Measurements from ENCODE around the gene PAOX. TPM values are rescaled to one million over a fixed set of nuclear protein-coding genes. Genes with fewer than 3 reads are reported as not detected.
"Not testable (repeated sequence)": the region's sequence is repeated elsewhere in the genome, so short reads cannot be mapped to it uniquely, and the experiment has no call there.

Gene PAOX
- total RNA-seq, 6 donors from 2014 or later = 4.7 to 24.1 (median 10.3) TPM

DNA sequence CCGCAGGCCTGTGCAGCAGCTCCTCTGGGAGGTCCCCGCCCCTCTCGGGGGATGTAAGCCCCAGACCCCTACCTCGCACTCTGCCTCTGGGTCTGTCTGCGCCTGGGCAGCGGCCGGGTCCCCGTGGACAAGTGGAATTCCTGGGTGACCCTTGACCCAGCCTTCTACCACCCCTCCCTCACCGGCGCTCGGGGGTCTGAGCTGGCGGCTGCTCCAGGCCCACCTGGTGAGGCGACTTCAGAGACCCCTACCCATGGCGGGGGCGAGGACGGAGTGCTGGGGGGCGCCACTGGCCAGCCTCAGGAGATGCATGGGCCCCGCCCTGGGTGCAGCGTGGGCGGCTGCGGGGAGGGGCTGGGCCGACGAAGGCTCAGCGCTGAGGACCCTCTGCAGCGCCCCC is 53.7 kb downstream of the PAOX start:
- not testable (repeated sequence) for H3K9me3 ChIP-seq, H3K4me1 ChIP-seq, H3K4me3 ChIP-seq, H3K27ac ChIP-seq, H3K27me3 ChIP-seq, H3K36me3 ChIP-seq
- peak; percentile 31 to 51 for ATAC-seq (ENCODE audit: low FRiP score in 2 of 2)
- peak in 1 of 2 donors; percentile 45 for DNase-seq
- 86% methylated on average over 12 of the region's 25 CpGs; no CpG with 5 or more reads in 1 of the 2 donors for WGBS, 2 donors

DNA sequence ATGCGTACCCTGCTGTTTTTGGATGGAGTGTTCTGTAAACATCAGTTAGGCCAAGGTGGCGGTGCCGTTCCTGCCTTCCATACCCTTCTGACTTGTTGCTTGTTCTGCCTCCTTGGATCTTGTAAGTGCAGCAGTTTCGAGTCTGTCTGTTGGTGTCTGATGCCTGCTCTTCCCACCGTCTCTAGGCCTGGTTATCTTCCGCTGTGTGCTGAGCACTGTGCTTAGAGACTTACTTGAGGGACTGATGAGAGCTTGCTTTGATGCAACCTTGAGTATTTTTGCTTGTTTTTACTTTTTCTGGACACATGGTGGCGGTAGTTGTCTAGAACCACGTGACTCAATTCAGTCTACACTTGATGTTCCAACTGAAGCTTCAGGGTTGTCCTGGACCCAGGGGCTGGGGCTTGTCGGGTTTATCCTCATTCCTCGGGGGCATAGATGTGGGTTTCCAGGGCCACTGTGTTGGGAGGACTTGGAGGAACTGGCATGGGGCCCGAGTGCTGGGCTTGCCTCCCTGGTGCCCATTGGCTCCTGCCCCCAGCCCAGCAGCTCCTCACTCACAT is 59.7 kb downstream of the PAOX start:
- Histone ChIP-seq H3K36me3 (no peaks in the 10 kb centered on the region), H3K27ac (no peak overlapping the region), H3K4me3 (no peak overlapping the region), H3K4me1 (no peaks in the 10 kb centered on the region), H3K9me3 (no peaks in the 10 kb centered on the region), H3K27me3 (no peaks in the 10 kb centered on the region)
- DNase-seq = no peak
- ATAC-seq (ENCODE audit: low FRiP score in 2 of 2) = peak in 1 of 2 donors; percentile 12
- TF ChIP-seq POLR2A (IDR thresholded peaks at IDR 0.05) = no peak
- TF ChIP-seq POLR2AphosphoS5 (IDR thresholded peaks at IDR 0.05) = no peak
- TF ChIP-seq, protein P1, sequence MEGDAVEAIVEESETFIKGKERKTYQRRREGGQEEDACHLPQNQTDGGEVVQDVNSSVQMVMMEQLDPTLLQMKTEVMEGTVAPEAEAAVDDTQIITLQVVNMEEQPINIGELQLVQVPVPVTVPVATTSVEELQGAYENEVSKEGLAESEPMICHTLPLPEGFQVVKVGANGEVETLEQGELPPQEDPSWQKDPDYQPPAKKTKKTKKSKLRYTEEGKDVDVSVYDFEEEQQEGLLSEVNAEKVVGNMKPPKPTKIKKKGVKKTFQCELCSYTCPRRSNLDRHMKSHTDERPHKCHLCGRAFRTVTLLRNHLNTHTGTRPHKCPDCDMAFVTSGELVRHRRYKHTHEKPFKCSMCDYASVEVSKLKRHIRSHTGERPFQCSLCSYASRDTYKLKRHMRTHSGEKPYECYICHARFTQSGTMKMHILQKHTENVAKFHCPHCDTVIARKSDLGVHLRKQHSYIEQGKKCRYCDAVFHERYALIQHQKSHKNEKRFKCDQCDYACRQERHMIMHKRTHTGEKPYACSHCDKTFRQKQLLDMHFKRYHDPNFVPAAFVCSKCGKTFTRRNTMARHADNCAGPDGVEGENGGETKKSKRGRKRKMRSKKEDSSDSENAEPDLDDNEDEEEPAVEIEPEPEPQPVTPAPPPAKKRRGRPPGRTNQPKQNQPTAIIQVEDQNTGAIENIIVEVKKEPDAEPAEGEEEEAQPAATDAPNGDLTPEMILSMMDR (IDR thresholded peaks at IDR 0.05) = no peak
- no peak for TF ChIP-seq EP300 (IDR thresholded peaks at IDR 0.05)
- 80 to 83% methylated on average over 11 of the region's 11 CpGs for WGBS, 2 donors

DNA sequence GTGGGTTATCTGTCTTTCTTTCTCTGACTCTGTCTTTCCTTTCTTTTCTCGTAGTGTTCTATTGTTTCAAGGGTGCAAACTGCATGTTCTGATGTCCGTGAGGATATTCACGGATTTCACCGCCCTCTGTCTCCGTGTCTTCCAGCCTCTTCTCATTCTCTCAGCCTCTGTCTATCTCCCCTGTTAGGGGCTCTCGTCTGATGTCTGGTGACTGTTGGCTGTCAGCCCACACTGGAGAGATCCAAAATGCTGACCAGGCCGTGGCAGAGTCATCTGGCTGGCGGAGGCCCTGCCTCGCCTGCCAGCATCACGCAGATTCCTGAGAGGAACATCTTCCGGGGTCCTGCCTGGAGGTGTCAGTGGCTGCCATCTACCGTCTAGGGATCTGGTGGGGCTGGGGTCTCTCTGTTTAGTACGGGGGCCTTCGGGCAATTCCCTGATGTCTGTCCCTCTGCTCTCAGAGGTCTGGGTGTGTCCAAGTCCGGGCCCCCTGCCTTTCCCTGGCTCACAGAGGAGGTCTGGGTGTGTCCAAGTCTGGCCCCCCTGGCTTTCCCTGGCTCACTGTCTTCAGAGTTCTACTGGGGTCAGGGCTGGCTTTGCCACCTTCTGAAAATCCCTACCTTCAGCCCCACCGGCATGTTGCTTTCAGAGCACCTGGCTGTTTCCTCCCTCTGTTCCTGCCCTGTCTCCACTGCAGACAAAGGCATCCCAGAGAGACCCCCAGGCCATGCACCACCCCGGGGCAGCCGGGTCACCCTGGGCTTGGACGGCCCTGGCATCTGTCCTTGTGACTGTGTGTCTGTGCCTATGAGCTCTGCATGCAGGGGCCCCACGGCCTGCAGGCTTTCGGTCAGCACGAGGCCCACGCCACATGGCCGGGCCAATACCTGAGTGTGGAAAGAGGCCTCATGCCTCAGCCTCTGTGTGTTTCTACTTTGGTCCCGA is 60.7 kb downstream of the PAOX start:
- no peaks in the 10 kb centered on the region for H3K36me3 ChIP-seq
- 86 to 95% methylated on average over 16 to 25 of the region's 25 CpGs for WGBS, 2 donors
- TF ChIP-seq EP300 (IDR thresholded peaks at IDR 0.05) (no peak), POLR2AphosphoS5 (IDR thresholded peaks at IDR 0.05) (no peak), POLR2A (IDR thresholded peaks at IDR 0.05) (no peak)
- TF ChIP-seq, protein P1 (IDR thresholded peaks at IDR 0.05) = no peak

DNA sequence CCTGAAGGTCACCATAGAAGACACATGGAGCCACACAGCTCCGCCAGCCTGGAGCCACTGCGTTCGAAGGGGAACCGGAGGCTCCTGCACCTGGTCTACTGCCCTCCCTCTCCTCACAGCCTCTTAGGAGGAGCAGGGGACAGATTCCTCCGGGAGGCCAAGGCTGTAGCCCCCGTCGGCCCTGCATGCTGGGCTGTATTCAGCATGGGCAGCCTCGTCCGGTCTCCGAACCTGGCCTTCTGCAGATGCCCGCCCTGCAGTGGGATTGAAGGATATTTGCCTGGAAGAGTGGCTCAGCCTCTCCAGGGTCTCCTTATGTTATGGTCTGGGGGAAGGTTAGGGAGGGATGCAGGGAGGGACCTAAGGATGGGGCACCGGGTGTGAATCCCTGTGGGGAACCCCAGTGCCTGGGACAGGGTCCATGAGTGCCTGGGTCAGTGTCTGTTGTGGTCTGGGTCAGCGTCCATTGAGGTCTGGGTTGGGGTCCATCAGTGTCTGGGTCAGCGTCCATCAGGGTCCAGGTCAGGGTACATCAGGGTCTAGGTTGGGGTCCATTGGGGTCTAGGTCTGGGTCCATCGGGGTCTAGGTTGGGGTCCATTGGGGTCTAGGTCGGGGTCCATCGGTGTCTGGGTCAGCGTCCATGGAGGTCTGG is 61.7 kb downstream of the PAOX start:
- no peaks in the 10 kb centered on the region for H3K27me3 ChIP-seq
- TF ChIP-seq EP300 (IDR thresholded peaks at IDR 0.05) (no peak), POLR2AphosphoS5 (IDR thresholded peaks at IDR 0.05) (no peak), POLR2A (IDR thresholded peaks at IDR 0.05) (no peak)
- TF ChIP-seq, protein P1 (IDR thresholded peaks at IDR 0.05) = no peak
- 89 to 96% methylated on average over 6 to 14 of the region's 18 CpGs for WGBS, 2 donors
- H3K27ac ChIP-seq = no peak overlapping the region
- peak in 1 of 2 donors; percentile 59 for DNase-seq
- peaks cover 0 to under 1% (median under 1%) of the 10 kb centered on the region in 4 donors for H3K9me3 ChIP-seq
- no peak overlapping the region for H3K4me3 ChIP-seq
- no peaks in the 10 kb centered on the region for H3K36me3 ChIP-seq
- no peak for ATAC-seq (ENCODE audit: low FRiP score in 2 of 2)
- H3K4me1 ChIP-seq = no peaks in the 10 kb centered on the region

More for the DNA sequence above, 60.7 kb downstream of the PAOX start:
- Histone ChIP-seq H3K27me3 (no peaks in the 10 kb centered on the region), H3K9me3 (no peaks in the 10 kb centered on the region), H3K4me3 (no peak overlapping the region), H3K27ac (no peak overlapping the region), H3K4me1 (no peaks in the 10 kb centered on the region)
- DNase-seq = peak in 1 of 2 donors; percentile 62
- no peak for ATAC-seq (ENCODE audit: low FRiP score in 2 of 2)

Small RNA genes lying within 50 kb of the gene (small RNA-seq; reads per million reads assigned to genes)
- gene AL360181.4 (0 reads per million in 4 donors), gene BANF1P2 (0 reads per million in 4 donors), gene MIR3944 (0 reads per million in 4 donors)

Other genes with a start within 250 kb of the PAOX start
- 10 to 100 TPM in 4 of 6 donors, 1 to 10 TPM in 2; 7.1 to 30.3 (median 15.5) TPM for gene KNDC1, start 219.0 kb upstream of the PAOX start, total RNA-seq
- under 1 TPM in 2 of 6 donors, not detected in 4; 0.26 to 0.37 TPM for gene UTF1, start 149.0 kb upstream of the PAOX start, total RNA-seq
- 10 to 100 TPM in 1 of 6 donors, 1 to 10 TPM in 5; 1.7 to 11.5 (median 4.4) TPM for gene VENTX, start 141.4 kb upstream of the PAOX start, total RNA-seq
- 10 to 100 TPM; 10.4 to 93.2 (median 32.9) TPM for gene ADAM8, start 102.4 kb upstream of the PAOX start, total RNA-seq
- 100 to 1,000 TPM in 1 of 6 donors, 10 to 100 TPM in 5; 41.7 to 106 (median 56.3) TPM for gene TUBGCP2, start 70.4 kb upstream of the PAOX start, total RNA-seq
- 10 to 100 TPM; 12.6 to 44.2 (median 33.0) TPM for gene ZNF511, start 70.3 kb upstream of the PAOX start, total RNA-seq
- 1 to 10 TPM in 1 of 6 donors, not detected in 5; 7.4 TPM for gene CALY, start 42.4 kb upstream of the PAOX start, total RNA-seq
- not detected for gene PRAP1, start 31.9 kb upstream of the PAOX start, total RNA-seq
- 10 to 100 TPM; 15.4 to 37.5 (median 26.0) TPM for gene FUOM, start 21.2 kb upstream of the PAOX start, total RNA-seq
- 10 to 100 TPM; 32.5 to 69.6 (median 53.2) TPM for gene ECHS1, start 5.9 kb upstream of the PAOX start, total RNA-seq
- gene MTG1, start 14.9 kb downstream of the PAOX start, total RNA-seq = 100 to 1,000 TPM in 1 of 6 donors, 10 to 100 TPM in 5; 21.0 to 155 (median 40.8) TPM
- under 1 TPM in 1 of 6 donors, not detected in 5; 0.20 TPM for gene SPRN, start 45.4 kb downstream of the PAOX start, total RNA-seq
- 10 to 100 TPM in 2 of 6 donors, 1 to 10 TPM in 4; 1.1 to 31.4 (median 3.4) TPM for gene SCART1, start 74.7 kb downstream of the PAOX start, total RNA-seq
- 10 to 100 TPM in 1 of 6 donors, 1 to 10 TPM in 2, under 1 TPM in 1, not detected in 2; 0.91 to 17.8 (median 1.6) TPM for gene CYP2E1, start 148.1 kb downstream of the PAOX start, total RNA-seq
- 10 to 100 TPM in 1 of 6 donors, 1 to 10 TPM in 1, not detected in 4; 1.0 to 21.0 TPM for gene SYCE1, start 186.3 kb downstream of the PAOX start, total RNA-seq
- gene FRG2B, start 247.5 kb downstream of the PAOX start, total RNA-seq = not detected